GM12878 (cell line): ENCODE data around the gene VPS45. TPM values are rescaled to one million over a fixed set of nuclear protein-coding genes. Genes with fewer than 3 reads are reported as not detected.

Experiments
- ATAC-seq: fragments of 200-7000 bp; cut with Tn5 transposase; 3 replicates; pipeline ENCODE4 v1.9.1; 2020; ENCODE audit warnings: mild to moderate bottlenecking, moderate library complexity
- BruUV-seq: library from RNA; stranded (reverse); fragments of 400-500 nt; replicated peaks from 2 replicates; lab custom pipeline; 2021; lab: Mats Ljungman, UMichigan
- CTCF ChIA-PET: fragments of 300-600 bp; sonication (Branson Sonifier 250); formaldehyde crosslinking; extraction: SDS; loops from one replicate; lab custom pipeline; 2021; ENCODE audit warnings: inconsistent platforms; lab: Yijun Ruan, JAX
- POLR2A ChIA-PET: fragments of 350-600 bp; formaldehyde crosslinking; extraction: SDS; loops from one replicate; lab custom pipeline; 2021; ENCODE audit warnings: inconsistent platforms; lab: Charles Lee
- RAD21 ChIA-PET: fragments of 300-600 bp; sonication (Branson Sonifier 250); formaldehyde crosslinking; loops from one replicate; lab custom pipeline; 2023; ENCODE audit warnings: antibody characterized with exemption; ENCODE audit not compliant: unreplicated experiment; lab: Charles Lee
- SMC1A ChIA-PET: fragments of 300-600 bp; sonication (Branson Sonifier 250); formaldehyde crosslinking; loops from one replicate; lab custom pipeline; 2023; ENCODE audit not compliant: unreplicated experiment, uncharacterized antibody; lab: Charles Lee
- DNase-seq: peaks from one replicate; pipeline ENCODE4 v3.0.0-alpha.2; 2011; ENCODE audit warnings: low read depth, low spot score
- FAIRE-seq: peaks from 3 replicates; lab custom pipeline; 2011; peaks lifted over from hg19 to GRCh38; lab: Jason Lieb, UNC
- H2AFZ ChIP-seq: 2 replicates; pipeline ENCODE4 v1.6.0; 2011; ENCODE audit warnings: low read depth, low read length, control low read depth; ENCODE audit not compliant: control insufficient read depth
- H3K27ac ChIP-seq: 2 replicates; pipeline ENCODE4 v1.5.1; 2011; ENCODE audit warnings: control low read depth; ENCODE audit not compliant: control insufficient read depth, insufficient read depth
- H3K27me3 ChIP-seq, 2 experiments: replicated peaks in 1 of 2; 2 replicates each; pipeline versions ENCODE4 v1.6.0 to v1.6.1; 2011; ENCODE audit warnings: low read length in 1 of 2; ENCODE audit not compliant: control insufficient read depth in 2 of 2, insufficient read depth in 2 of 2
- H3K36me3 ChIP-seq, 2 experiments: 2 replicates each; pipeline ENCODE4 v1.5.1; 2011; ENCODE audit warnings: low read length in 1 of 2; ENCODE audit not compliant: control insufficient read depth in 2 of 2, insufficient read depth in 2 of 2
- H3K4me1 ChIP-seq: 2 replicates; pipeline ENCODE4 v1.6.1; 2011; ENCODE audit warnings: mild to moderate bottlenecking, low read length, moderate library complexity, mixed read lengths; ENCODE audit not compliant: control insufficient read depth, insufficient read depth
- H3K4me2 ChIP-seq: 2 replicates; pipeline ENCODE4 v1.6.0; 2011; ENCODE audit warnings: control low read depth; ENCODE audit not compliant: control insufficient read depth, insufficient read depth
- H3K4me3 ChIP-seq: fragments of 200-600 bp; sonication (generic); 2 replicates; pipeline ENCODE4 v1.5.1; 2016
- H3K79me2 ChIP-seq: 2 replicates; pipeline ENCODE4 v1.6.0; 2011; ENCODE audit warnings: low read length; ENCODE audit not compliant: control insufficient read depth, insufficient read depth
- H3K9ac ChIP-seq: 2 replicates; pipeline ENCODE4 v1.8.0; 2011; ENCODE audit warnings: low read length, control low read depth, mixed read lengths; ENCODE audit not compliant: control insufficient read depth, insufficient read depth
- H3K9me3 ChIP-seq: replicated peaks from 3 replicates; pipeline ENCODE4 v1.5.1; 2011; ENCODE audit warnings: mild to moderate bottlenecking, low read length; ENCODE audit not compliant: control insufficient read depth, insufficient read depth
- H4K20me1 ChIP-seq: 2 replicates; pipeline ENCODE4 v1.6.0; 2011; ENCODE audit not compliant: control insufficient read depth, insufficient read depth
- BCL11A ChIP-seq: IDR thresholded peaks from 2 replicates; pipeline ENCODE4 v1.6.1; 2011; ENCODE audit warnings: low read depth, low read length
- CTCF ChIP-seq, 3 experiments: IDR thresholded peaks in 2 of 3; conservative IDR thresholded peaks in 1 of 3; 2 replicates each; pipeline ENCODE4 v1.5.1; 2011; ENCODE audit warnings: low read depth in 3 of 3, low read length in 3 of 3, mild to moderate bottlenecking in 3 of 3, control low read depth in 2 of 3, moderate library complexity in 2 of 3, inconsistent platforms in 1 of 3, mixed read lengths in 1 of 3; ENCODE audit not compliant: control insufficient read depth in 2 of 3, insufficient read depth in 1 of 3; ENCODE audit errors: extremely low read depth in 1 of 3
- E4F1 ChIP-seq: fragments of 450-650 bp; IDR thresholded peaks from 2 replicates; pipeline ENCODE4 v1.6.1; 2018; ENCODE audit warnings: borderline replicate concordance, mild to moderate bottlenecking; ENCODE audit not compliant: partially characterized antibody
- ETV6 ChIP-seq, 2 experiments: fragments of 450-650 bp in 1 of 2; IDR thresholded peaks in 1 of 2; conservative IDR thresholded peaks in 1 of 2; 2 replicates each; pipeline ENCODE4 v1.6.1; 2014; ENCODE audit warnings: antibody characterized with exemption in 1 of 2, borderline replicate concordance in 1 of 2, low read depth in 1 of 2, mild to moderate bottlenecking in 1 of 2, moderate library complexity in 1 of 2
- FOXK2 ChIP-seq: fragments of 450-650 bp; IDR thresholded peaks from 2 replicates; pipeline ENCODE4 v1.6.1; 2017; ENCODE audit warnings: mild to moderate bottlenecking, moderate library complexity
- JUNB ChIP-seq: IDR thresholded peaks from 2 replicates; pipeline ENCODE4 v1.6.1; 2016; ENCODE audit warnings: antibody characterized with exemption, mild to moderate bottlenecking
- NR2C1 ChIP-seq: fragments of 450-650 bp; IDR thresholded peaks from 2 replicates; pipeline ENCODE4 v1.6.1; 2017; ENCODE audit warnings: antibody characterized with exemption, mild to moderate bottlenecking, moderate library complexity
- PML ChIP-seq: IDR thresholded peaks from 2 replicates; pipeline ENCODE4 v1.6.1; 2012; ENCODE audit warnings: low read length, inconsistent platforms
- SIN3A ChIP-seq: IDR thresholded peaks from 2 replicates; pipeline ENCODE4 v1.6.1; 2012; ENCODE audit warnings: low read depth, low read length, improper control_type of control experiment
- YBX1 ChIP-seq: fragments of 450-650 bp; IDR thresholded peaks from 2 replicates; pipeline ENCODE4 v1.6.1; 2016; ENCODE audit warnings: antibody characterized with exemption
- WGBS: methylation state at CpG from one replicate; pipeline ENCODE4 v1.1.6; 2016; ENCODE audit warnings: low lambda C conversion rate; ENCODE audit not compliant: insufficient replicate concordance, insufficient coverage; ENCODE audit errors: missing lambda C conversion rate; 5-methylcytosine and 5-hydroxymethylcytosine counted together
- in situ Hi-C: fragments of 300-500 bp; cut with MboI; formaldehyde crosslinking; loops from 9 replicates; pipeline ENCODE4 v1.14.3; 2018; ENCODE audit warnings: mixed read lengths
- intact Hi-C: fragments of 100-400 bp; cut with micrococcal nuclease; formaldehyde crosslinking; loops from one replicate; pipeline ENCODE4 v1.14.2; 2022; ENCODE audit not compliant: unreplicated experiment
- polyA plus RNA-seq, 11 experiments: library from polyadenylated mRNA; depleted of rRNA in 4 of 11; unstranded in 6 of 11; stranded (reverse) in 5 of 11; fragments of >200 nt; fragmentation: Nextera tagmentation in 4 of 11; fragmentation: Illumina TruSeq in 1 of 11; extraction: Ambion mirVana in 4 of 11; extraction: Trizol in 1 of 11; gene quantifications; 1 replicate in 1 of 11; 2 replicates in 10 of 11; pipeline versions ENCODE4 v1.2.1 to v1.2.3, GENCODE V29; 2011 to 2016; ENCODE audit warnings: inconsistent platforms in 2 of 11, missing spikeins in 2 of 11, low read depth in 1 of 11
- total RNA-seq, 4 experiments: library from RNA; depleted of rRNA in 3 of 4; stranded (reverse); fragments of >200 nt in 3 of 4; fragmentation: Illumina TruSeq in 1 of 4; extraction: Trizol in 1 of 4; gene quantifications; 2 replicates each; pipeline versions ENCODE4 v1.2.1 to v1.2.3, GENCODE V29; 2013 to 2021
- TF ChIP-seq, protein P1 (sequence below): fragments of 450-650 bp; formaldehyde crosslinking; IDR thresholded peaks from 2 replicates; pipeline ENCODE4 v1.5.0; 2022; ENCODE audit warnings: mild to moderate bottlenecking, missing genetic modification characterization

Gene VPS45
- total and polyA plus RNA-seq, 10 of the 15 experiments (the other 5 are each of a cell fraction or from before 2014, with no cell fraction given): 24.4 to 48.7 (median 34.5) TPM

DNA sequence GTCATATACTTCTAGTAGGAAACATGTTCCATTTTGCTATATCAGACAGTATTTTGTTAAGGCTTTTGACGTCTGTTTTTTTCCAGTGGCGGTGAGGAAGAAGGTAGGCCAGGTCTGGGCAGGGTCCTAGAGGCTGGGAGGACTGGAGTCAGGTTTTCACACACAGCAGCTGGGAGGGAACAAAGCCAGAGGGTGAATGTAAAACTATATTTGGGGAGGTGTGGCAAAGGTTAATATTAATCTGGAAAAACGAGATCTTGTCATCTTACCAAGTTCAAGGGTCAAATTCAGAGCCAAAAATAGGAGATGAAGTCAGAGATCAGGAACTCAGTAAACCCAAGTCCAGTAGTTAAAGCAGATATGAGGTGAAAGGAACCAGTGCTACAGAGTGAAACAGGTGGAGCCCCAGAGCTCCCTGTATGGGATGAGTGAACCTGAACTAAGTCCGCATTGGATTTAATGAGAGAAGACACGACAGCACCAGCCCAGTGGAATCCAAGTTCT lies 46.3 kb upstream of the VPS45 start (continued):
- TF ChIP-seq, protein P1, sequence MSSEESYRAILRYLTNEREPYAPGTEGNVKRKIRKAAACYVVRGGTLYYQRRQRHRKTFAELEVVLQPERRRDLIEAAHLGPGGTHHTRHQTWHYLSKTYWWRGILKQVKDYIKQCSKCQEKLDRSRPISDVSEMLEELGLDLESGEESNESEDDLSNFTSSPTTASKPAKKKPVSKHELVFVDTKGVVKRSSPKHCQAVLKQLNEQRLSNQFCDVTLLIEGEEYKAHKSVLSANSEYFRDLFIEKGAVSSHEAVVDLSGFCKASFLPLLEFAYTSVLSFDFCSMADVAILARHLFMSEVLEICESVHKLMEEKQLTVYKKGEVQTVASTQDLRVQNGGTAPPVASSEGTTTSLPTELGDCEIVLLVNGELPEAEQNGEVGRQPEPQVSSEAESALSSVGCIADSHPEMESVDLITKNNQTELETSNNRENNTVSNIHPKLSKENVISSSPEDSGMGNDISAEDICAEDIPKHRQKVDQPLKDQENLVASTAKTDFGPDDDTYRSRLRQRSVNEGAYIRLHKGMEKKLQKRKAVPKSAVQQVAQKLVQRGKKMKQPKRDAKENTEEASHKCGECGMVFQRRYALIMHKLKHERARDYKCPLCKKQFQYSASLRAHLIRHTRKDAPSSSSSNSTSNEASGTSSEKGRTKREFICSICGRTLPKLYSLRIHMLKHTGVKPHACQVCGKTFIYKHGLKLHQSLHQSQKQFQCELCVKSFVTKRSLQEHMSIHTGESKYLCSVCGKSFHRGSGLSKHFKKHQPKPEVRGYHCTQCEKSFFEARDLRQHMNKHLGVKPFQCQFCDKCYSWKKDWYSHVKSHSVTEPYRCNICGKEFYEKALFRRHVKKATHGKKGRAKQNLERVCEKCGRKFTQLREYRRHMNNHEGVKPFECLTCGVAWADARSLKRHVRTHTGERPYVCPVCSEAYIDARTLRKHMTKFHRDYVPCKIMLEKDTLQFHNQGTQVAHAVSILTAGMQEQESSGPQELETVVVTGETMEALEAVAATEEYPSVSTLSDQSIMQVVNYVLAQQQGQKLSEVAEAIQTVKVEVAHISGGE (CRISPR knock-in tag): no peak
- no peak for TF ChIP-seq BCL11A
- no peak for TF ChIP-seq SIN3A
- no peak for TF ChIP-seq FOXK2
- no peak for TF ChIP-seq NR2C1
- no peak for TF ChIP-seq E4F1
- no peak for TF ChIP-seq PML

GRCh38 chr1:150022357-150022756 lies 45.2 kb upstream of the VPS45 start:
- no peaks in the 10 kb centered on the region for H3K9me3 ChIP-seq
- SMC1A ChIA-PET: interaction anchor here (1.1 kb wide), 1 partner anchor 60 kb away, joined by 3 read pairs; no protein-coding TSS in a partner anchor
- intact Hi-C loops: no loop called here
- FAIRE-seq: no peak
- WGBS: 84% methylated on average over 5 of the region's 6 CpGs
- H3K4me2 ChIP-seq: no peak overlapping the region
- TF ChIP-seq JUNB (no peak), ETV6 (conservative IDR thresholded peaks at IDR 0.05 in 1 of 2, IDR thresholded peaks at IDR 0.05 in 1 of 2; ENCODE audit: borderline replicate concordance in 1 of 2, low read depth in 1 of 2) (no peak), CTCF (IDR thresholded peaks at IDR 0.05 in 2 of 3, conservative IDR thresholded peaks at IDR 0.05 in 1 of 3; ENCODE audit: control insufficient read depth in 2 of 3, extremely low read depth in 1 of 3, insufficient read depth in 1 of 3, low read depth in 3 of 3, low read length in 3 of 3) (0 out of 6 replicates have a peak, but pooled peaks of 1 of the 3 experiments have one; percentile 3), YBX1 (no peak)
- TF ChIP-seq, all 136 proteins: peak for 1
- ChIA-PET CTCF (no interaction called here), POLR2A (no interaction called here), RAD21 (no interaction called here)
- Histone ChIP-seq H3K27ac (no peak overlapping the region), H3K27me3 (no peaks in the 10 kb centered on the region), H3K36me3 (no peaks in the 10 kb centered on the region), H3K9ac (no peak overlapping the region), H3K4me1 (peaks cover 12% of the 10 kb centered on the region), H3K4me3 (no peak overlapping the region), H4K20me1 (no peaks in the 10 kb centered on the region), H3K79me2 (no peaks in the 10 kb centered on the region), H2AFZ (no peak overlapping the region)
- DNase-seq: no peak
- in situ Hi-C loops: no loop called here
- BruUV-seq: no TSS peak
- ATAC-seq: no peak
